ENCODE results near the gene C1QL4. TPM values are rescaled to one million over a fixed set of nuclear protein-coding genes. Genes with fewer than 3 reads are reported as not detected.
A peak's percentile ranks its signal among the peaks of the same experiment; 100 is the strongest.
"Not testable (repeated sequence)": the region's sequence is repeated elsewhere in the genome, so short reads cannot be mapped to it uniquely, and the experiment has no call there.

Gene C1QL4
- total RNA-seq, 2 donors from 2014 or later = not detected

DNA sequence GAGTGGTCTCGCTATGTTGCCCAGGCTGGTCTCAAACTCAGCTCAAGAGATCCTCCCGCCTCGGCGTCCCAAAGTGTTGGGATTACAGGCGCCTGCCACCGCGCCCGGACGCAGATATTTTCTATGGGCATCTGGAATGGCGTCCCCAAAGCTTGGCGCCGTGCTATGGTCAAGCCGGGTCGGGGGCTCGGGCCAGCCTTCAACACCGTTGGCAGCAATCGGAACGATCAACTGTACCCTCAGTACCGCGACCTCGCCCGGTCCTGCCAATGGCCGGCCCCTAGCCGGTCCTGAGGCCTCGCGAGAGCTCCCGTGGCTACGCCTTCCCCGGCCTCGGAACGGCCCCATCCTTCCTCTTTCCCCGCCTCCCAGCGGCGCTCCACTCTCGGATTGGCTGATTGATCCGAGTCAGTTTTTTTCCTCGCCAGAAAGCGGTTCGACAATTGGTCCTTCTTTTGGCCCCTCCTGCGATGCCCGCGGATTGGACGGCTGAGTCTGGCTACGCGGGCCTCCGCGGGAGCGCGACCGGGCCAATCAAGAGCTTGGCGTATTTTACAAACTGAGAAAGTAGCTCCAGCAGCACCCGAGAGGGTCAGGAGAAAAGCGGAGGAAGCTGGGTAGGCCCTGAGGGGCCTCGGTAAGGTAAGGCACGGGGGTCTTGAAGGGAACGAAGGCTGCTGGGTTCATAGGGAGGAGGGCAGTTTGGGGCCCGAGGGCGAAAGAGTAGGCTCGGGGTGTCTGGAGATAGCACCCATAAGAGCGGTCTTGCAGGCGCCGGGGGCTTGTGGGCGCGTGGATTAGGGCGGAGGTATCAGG, 14.1 kb downstream of the C1QL4 start, which contains the start of gene TROAP:
TROAP (plus strand) TSS at position 548 of the 816 bp plus-strand sequence. CDS start 354 bp downstream, outside the sequence.
- intact Hi-C loops (cut with DNase I) = no loop called here
- DNase-seq (peak; percentile 98), ATAC-seq (peak; percentile 100)

DNA sequence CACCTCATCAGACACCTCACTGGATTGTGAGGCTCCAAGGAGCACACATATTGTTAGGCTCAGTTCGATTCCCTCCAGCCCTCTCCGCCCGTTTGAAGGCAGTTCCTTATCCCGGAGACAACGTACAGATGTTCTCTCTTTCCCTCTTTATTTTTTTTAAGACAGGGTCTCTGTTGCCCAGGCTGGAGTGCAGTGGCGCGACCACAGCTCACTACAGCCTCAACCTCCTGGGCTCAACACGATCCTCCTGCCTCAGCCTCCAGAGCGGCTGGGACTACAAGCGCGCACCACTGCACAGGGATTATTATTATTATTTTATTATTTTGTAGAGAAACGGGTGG, 14.7 kb downstream of the C1QL4 start:
- DNase-seq = no peak
- ATAC-seq = no peak
- intact Hi-C loops (cut with DNase I) = no loop called here

- DNase-seq; intact Hi-C loops (cut with DNase I); ATAC-seq: not testable (repeated sequence)
Observed at GRCh38 chr12:49320411-49321103, 16.4 kb downstream of the C1QL4 start.

- DNase-seq; ATAC-seq; intact Hi-C loops (cut with DNase I): not testable (repeated sequence)
Observed at GRCh38 chr12:49317118-49317517, 19.9 kb downstream of the C1QL4 start.

DNA sequence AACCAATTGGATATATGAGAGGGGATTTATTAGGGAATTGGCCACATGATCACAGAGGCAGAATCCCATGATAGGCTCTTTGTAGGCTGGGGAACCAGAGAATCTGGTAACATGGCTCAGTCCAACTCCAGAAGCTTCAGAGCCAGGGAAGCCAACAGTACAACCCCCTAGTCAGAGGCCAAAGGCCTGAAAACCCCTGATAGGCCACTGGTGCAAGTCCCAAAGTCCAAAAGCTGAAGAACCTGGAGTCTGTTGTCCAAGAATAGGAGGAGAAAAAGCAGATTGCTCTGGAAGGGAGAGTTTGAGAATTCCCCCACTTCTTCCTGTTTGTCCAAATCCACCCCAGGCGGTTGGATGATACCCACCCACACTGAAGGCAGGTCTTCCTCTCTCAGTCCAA, 22.2 kb downstream of the C1QL4 start:
- intact Hi-C loops (cut with DNase I) = no loop called here
- no peak for ATAC-seq
- DNase-seq = no peak

- ATAC-seq; intact Hi-C loops (cut with DNase I); DNase-seq: not testable (repeated sequence)
Observed at GRCh38 chr12:49310451-49311000, 26.5 kb downstream of the C1QL4 start.

- no peak for ATAC-seq
- DNase-seq = no peak
- intact Hi-C loops (cut with DNase I) = no loop called here
Observed at GRCh38 chr12:49309386-49309785, 27.6 kb downstream of the C1QL4 start.

- intact Hi-C loops (cut with DNase I) = no loop called here
- ATAC-seq (no peak), DNase-seq (no peak)
Observed at GRCh38 chr12:49305762-49306510, 31.1 kb downstream of the C1QL4 start.

DNA sequence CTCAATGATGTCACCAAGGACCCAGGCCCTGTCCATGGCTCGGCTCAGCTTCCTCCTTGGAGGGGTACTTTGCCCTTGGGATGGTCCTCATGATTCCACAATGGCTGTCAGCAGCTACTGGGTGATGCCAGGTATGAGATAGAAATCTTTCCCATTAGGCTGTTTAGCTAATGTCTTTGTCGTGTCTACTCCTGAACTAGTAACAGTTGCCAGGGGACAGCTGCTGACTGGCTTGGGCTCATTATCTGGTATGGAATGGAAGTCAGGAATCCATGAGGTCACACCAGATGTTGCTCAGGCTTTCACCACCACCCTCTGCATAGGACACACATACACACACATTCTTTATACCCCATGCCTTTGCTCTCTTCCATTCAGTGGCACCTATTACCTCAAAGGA, 32.8 kb downstream of the C1QL4 start:
- intact Hi-C loops (cut with DNase I) = no loop called here
- ATAC-seq (no peak), DNase-seq (no peak)

GRCh38 chr12:49301760-49302159, 35.2 kb downstream of the C1QL4 start:
- intact Hi-C loops (cut with DNase I) = no loop called here
- no peak for ATAC-seq
- no peak for DNase-seq

GRCh38 chr12:49298160-49298559, 38.8 kb downstream of the C1QL4 start:
- ATAC-seq (no peak), DNase-seq (no peak)
- intact Hi-C loops (cut with DNase I) = loop anchor here in 1 of 2 donors (10.0 kb wide), 1 partner anchor 47 kb away; the partner anchor contains the start of gene DNAJC22

DNA sequence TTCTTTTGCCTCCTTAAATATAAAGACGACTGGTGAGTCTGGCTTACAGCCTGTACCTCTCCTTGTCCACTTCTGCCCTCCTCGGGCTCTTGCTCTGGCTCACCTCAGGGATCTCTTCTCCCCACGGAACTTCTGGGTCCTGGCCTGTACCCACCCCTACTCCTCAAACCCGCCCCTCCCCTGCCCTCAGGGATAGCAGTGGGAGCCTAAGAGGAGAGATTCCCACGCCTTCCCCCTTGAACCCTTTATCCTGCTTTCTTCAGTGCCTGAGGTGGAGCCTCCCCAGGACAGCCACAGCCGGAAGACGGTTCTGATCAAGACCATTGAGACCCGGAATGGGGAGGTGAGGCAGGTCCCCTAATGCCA, 39.3 kb downstream of the C1QL4 start:
- DNase-seq (no peak), ATAC-seq (no peak)
- intact Hi-C loops (cut with DNase I) = loop anchor here in 1 of 2 donors (10.0 kb wide), 1 partner anchor 47 kb away; the partner anchor contains the start of gene DNAJC22

DNA sequence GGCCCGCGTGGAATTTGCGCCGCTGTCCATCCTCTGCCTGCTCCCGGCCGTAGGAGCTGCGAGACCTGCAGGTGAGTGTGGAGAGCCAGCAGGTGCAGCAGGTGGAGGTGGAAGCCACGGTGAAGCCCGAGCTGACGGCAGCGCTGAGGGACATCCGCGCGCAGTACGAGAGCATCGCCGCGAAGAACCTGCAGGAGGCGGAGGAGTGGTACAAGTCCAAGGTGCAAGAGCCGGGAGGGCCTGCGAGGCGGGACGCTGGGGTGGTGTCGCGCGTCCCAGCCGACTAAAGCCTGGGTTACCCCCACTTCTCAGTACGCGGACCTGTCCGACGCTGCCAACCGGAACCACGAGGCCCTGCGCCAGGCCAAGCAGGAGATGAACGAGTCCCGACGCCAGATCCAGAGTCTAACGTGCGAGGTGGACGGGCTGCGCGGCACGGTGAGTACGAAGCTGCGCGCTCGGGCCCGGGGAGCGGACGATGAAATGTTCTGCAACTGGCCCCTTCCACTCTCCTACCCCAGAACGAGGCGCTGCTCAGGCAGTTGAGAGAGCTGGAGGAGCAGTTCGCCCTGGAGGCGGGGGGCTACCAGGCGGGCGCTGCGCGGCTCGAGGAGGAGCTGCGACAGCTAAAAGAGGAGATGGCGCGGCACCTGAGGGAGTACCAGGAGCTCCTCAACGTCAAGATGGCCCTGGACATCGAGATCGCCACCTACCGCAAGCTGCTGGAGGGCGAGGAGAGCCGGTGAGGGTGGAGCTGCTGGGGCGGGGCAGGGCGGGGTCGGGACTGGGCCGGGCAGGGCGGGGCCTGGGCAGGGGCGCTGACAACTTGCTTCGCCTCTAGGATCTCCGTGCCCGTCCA, 39.9 kb downstream of the C1QL4 start:
- ATAC-seq (peak in 1 of 2 donors; percentile 13), DNase-seq (no peak)
- intact Hi-C loops (cut with DNase I) = loop anchor here in 1 of 2 donors (10.0 kb wide), 1 partner anchor 48 kb away; the partner anchor contains the start of gene DNAJC22

DNA sequence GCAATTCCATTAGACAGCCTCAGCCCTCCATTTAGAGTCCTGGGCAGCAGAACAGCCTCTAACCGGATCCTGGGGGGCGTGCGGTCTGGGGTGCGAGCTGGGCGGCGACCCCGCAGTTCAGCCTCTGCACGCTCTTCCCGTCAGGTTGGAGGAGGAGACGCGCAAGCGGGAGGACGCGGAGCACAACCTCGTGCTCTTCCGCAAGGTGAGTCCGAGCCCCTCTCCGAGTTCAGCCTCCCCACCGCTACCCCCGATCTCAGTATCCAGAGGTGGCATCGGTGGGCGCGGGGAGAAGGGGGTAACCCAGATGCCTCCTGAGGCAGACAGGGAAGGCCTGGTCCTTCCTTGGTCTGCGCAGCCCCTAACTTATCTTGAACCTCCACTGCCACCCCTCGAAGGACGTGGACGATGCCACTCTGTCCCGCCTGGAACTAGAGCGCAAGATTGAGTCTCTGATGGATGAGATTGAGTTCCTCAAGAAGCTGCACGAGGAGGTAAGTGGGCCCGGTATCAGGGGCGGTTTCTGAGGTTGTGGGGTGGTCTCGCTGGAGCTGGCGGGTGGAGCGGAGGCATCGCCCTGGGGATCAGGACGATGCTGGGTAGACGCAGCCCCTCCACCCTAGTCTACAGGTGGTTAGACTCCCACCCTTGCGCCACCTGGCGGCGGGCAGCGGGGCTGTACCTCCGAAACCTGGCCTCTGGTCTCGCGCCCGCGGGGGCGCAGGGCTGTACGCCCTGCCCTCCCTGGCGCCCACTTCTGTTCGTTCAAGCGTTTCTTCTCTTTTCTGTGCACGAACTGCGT, 40.8 kb downstream of the C1QL4 start:
- ATAC-seq (peak in 1 of 2 donors; percentile 55), DNase-seq (peak; percentile 44)
- intact Hi-C loops (cut with DNase I) = loop anchor here in 1 of 2 donors (10.0 kb wide), 1 partner anchor 49 kb away; the partner anchor contains the start of gene DNAJC22

- DNase-seq (no peak), ATAC-seq (no peak)
- intact Hi-C loops (cut with DNase I) = loop anchor here in 1 of 2 donors (10.0 kb wide), 1 partner anchor 49 kb away; the partner anchor contains the start of gene DNAJC22
Observed at GRCh38 chr12:49295082-49295936, 41.7 kb downstream of the C1QL4 start, which contains the start of gene PRPH. PRPH (plus strand) TSS chr12:49295147; CDS start chr12:49295201, 54 bp downstream.

DNA sequence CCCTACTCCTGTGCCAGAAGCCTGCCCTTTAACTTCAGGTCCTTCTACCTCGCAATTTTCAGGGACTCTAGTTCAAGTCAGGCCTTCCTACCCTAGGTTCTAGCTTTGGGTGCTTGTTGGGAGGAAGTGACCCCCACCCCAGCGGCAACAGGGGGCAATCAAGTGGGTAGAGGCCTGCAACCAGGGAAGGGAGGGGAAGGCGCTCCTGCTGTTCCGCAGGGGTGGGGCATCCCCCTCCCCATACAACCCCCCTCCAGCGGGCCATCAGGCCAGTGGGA, 42.2 kb downstream of the C1QL4 start:
- DNase-seq (no peak), ATAC-seq (no peak)
- intact Hi-C loops (cut with DNase I) = loop anchor here in 1 of 2 donors (10.0 kb wide), 1 partner anchor 50 kb away; the partner anchor contains the start of gene DNAJC22

Data from left cardiac atrium (tissue), 4 donors.